Left hindlimb (tissue), 1 donor: ENCODE measurements around the gene ZMPSTE24.

Experiments used
- DNase-seq: peaks from one replicate; pipeline ENCODE4 v3.0.0-alpha.2; 2018

The ZMPSTE24 gene

GRCh38 chr1:40305451-40305850 is 47.4 kb downstream of the ZMPSTE24 start:
- no peak for DNase-seq

GRCh38 chr1:40305871-40306270 is 47.8 kb downstream of the ZMPSTE24 start:
- no peak for DNase-seq

- no peak for DNase-seq
Measured at GRCh38 chr1:40306296-40306695, 48.3 kb downstream of the ZMPSTE24 start.

- no peak for DNase-seq
Measured at GRCh38 chr1:40307186-40307585, 49.1 kb downstream of the ZMPSTE24 start.

- DNase-seq, result no peak
Measured at GRCh38 chr1:40308036-40308727, 50.1 kb downstream of the ZMPSTE24 start.

DNA sequence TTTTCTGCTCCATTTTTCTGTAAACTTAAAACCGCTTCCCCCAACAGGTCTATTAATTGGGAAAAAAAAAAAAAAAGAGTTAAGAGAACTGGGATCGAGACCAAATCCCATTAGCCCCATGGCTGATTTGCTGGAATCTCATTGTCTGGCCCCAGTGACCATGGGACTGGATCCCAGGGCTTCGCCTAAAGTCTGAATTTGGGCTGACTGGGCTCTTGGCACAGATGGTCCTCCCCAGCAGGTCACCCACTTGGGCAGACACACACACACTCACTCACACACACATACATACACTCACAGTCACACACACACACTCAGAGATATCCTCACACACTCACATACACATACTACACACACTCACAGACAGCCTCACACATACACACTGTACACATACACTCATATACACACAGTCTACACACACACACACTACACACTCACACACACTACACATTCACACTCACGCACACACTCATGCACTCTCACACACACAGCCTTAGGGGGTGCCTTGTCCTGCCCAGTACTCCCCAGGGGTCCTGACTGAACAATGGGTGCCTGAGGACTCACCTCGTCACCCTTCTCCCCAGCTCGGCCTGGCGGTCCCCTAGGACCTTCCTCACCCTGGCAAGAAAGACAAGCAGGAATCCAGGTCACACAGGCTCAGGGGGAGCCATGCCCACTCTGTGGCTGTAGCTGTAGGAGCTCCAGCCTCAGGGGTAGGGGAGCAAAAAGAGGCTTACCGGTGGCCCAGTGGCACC is 51.5 kb downstream of the ZMPSTE24 start:
- no peak for DNase-seq

- DNase-seq, result no peak
Measured at GRCh38 chr1:40310129-40310461, 52.1 kb downstream of the ZMPSTE24 start.

DNA sequence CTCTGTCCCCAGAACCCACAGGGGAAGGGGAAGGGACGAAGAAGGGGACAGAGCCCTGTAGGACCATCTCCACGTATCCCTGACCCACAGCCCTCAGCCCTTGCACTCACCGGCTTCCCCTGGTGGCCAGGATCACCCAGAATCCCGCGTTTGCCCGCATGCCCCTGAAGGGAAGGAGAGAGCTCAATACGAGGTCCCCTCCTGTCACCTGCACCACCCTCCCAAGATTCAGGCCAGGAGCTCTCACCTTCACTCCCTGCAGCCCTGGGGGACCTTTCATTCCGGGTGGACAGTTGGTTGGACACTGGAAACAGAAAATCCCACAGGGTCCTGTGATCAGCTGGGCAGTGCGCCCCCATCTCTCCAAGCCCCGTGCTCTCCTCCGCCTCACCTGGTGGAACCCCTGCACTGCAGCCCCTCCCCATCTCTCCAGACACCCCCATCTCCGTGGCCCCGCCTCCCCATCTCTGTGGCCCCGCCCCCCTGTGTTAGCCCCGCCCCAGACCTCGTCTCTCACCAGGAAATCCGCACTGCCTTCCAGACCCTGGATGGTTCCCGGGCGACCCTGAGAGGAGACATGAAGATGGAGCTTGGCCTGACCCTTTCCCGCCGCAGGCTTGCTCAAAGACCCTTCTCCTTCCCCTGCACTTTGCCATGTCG is 53.1 kb downstream of the ZMPSTE24 start:
- DNase-seq, result no peak

- no peak for DNase-seq
Measured at GRCh38 chr1:40311692-40312091, 53.7 kb downstream of the ZMPSTE24 start.

DNA sequence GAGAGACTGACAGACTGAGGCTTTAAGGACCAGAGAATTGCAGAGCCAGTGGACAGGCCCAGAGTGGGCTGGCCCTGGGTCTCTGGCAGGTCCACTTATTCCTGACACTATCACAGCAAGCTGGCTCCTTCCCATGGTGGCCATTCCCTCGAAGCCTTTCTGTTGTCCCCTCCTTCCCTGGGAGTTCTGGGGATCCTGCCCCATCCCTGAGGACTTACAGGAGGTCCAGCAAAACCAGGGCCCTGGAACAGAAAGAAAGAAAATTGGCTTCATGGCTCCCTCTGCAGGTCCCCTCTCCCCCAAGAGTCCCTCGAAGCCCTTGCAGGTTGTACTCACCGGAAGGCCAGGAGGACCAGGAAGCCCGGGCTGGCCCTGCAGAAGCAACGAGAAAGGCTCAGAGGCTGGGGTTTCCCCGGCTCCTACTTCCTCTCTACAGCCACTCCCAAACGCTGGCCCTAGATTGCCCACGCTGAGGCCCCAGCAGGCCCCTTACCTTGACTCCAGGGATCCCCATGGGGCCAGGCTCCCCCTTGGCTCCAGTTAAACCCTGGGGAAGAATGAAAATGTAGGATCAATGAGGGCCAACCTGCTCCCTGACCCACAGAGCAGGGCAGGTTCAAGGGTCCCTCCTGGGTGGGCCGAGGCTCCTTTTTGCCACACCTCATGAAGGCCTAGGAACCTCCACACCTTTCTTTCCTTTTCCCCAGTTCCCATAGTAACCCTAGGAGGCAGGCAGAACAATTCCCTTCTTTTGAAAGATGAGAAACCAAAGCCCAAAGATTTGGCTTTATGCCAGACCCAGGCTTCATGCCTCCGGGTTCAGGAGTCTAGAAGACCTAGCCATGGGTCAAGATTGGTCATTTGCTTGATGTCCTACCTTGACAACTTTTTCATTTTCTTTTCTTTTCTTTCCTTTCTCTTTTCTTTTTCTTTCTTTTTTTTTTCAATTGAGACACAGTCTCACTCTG is 54.5 kb downstream of the ZMPSTE24 start:
- DNase-seq, result no peak

DNA sequence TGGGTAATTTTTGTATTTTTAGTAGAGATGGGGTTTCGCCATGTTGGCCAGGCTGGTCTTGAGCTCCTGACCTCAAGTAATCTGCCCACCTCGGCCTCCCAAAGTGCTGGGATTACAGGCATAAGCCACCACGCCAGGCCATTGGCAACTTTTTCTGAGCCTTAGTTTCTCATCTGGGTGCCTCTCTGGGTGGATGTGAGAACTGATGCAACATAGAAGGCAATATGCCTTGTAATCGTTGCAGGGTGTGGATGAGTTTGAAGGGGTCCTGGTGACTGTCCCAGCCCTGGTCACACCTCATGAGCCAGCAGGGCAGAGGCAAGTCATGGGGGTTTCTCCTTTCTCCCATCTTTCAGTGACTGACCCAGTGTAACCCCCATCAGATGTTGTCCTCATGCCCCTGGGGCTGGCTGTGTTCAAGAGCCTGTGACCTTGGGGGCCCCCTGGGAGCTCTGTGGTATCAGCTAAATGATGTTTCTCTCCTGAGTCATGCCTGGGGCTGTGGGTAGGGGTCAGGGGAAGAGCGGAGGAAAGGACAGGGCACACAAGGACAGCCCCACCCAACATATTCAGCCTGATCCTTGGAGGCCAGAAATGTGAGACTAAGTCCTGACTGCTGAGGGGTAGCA is 55.4 kb downstream of the ZMPSTE24 start:
- no peak for DNase-seq

GRCh38 chr1:40313958-40314720 is 56.1 kb downstream of the ZMPSTE24 start:
- no peak for DNase-seq

DNA sequence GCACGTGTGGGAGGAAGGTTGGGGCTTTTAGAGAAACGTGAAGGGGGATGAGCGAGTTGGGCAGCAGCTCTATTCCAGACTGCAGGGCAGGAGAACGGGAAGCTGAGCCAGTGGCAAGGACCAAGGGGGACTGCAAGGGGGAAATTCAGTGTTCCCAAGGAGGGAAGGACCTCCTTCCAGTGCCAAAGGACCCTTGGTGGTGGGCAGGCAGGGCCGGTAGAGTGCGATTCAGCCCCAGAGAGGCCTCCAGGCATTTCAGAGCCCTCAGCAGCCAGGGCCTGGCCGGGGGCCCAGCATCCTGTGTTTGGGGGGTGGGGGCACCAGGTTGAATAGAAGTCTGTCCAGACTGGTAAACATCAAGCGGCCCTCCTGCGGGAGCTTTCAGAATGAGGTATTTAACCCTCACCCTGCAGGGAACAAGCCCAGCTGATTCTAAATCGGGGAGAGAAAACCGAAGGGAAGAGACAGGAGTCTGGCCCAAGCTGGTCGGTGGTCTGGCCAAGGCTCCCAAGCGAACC is 56.7 kb downstream of the ZMPSTE24 start:
- DNase-seq, result peak; percentile 72

- peak; percentile 93 for DNase-seq
Measured at GRCh38 chr1:40315239-40315794, 57.3 kb downstream of the ZMPSTE24 start.

DNA sequence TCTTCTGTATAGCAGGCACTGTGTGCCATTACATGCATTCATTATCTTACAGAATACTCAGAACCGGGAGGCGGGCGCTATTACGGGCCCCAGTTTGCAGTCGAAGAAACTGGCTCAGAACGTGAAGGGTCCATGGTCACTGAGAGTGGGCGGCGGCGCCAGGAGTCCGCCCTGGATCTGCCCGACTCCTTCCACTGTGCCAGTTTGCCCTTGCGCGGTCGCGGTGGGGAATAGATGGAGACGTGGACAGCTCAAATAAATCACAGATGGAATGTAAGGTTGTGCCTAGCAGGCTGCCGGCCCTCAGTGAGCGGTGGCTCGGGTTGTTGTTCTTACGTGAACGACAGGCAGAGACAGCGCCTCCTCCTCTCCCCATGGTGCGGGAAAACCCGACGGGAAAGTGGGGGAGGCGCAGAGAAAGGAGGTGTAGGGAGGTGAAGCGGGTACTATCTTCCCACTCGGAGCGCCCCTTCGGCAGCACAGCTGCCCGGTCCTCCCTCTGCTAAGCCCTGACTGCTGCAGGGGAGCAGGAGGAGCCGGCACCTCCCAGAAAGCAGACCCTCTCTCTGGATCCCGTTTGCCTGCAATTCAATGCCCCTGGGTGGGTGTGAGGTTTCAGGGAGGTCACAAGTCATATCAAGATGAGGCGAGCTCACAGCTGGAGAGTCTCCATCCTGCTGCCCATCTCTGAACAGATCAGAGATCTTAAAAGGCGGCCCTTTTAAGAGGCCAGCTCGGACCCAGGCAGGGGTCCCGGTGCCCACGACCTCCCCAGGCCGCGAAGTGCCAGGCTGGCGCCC is 58.0 kb downstream of the ZMPSTE24 start:
- DNase-seq, result peak; percentile 58

DNA sequence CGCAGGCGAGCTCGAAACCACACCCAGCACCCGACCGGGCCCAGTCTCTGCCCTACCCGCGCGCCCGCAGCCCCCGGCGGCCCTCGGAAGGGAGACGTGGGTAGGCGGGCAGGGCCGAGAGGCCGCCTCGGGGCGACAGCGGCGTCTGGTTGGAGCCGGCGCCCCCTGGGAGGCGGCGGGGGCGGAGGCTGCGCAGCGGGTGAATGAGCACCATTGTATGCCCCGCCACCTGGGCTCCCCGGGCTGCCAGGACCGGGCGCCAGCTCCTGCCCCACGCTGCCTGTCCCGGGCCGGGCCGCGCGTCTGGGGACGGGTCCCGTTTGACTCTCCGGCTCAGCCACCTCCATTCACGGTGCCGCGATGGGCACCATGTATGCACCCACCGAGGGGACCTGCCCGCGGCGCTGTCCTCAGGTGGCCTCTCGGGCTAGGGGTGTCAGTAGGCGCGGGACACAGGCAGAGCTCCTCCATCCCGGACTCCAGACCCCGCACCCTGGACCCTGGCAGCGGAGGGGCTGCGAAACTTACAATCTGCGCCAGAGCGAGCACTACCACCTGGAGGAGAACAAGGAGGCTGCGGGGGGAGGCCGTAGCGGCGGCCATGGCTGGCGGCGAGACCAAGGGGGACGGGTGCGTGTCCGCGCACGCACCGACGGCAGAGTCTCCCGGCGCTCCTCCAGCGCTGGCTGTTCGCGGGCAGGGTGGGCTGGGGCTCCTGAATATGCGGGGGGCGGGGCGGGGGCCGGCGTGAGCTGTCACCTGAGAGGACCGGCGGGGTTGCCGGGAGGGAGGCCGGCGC is 58.8 kb downstream of the ZMPSTE24 start, which contains the start of gene COL9A2:
COL9A2 (minus strand) TSS at position 692 of the 799 bp plus-strand sequence; CDS start at position 603, 89 bp downstream.
- peak; percentile 71 for DNase-seq

DNA sequence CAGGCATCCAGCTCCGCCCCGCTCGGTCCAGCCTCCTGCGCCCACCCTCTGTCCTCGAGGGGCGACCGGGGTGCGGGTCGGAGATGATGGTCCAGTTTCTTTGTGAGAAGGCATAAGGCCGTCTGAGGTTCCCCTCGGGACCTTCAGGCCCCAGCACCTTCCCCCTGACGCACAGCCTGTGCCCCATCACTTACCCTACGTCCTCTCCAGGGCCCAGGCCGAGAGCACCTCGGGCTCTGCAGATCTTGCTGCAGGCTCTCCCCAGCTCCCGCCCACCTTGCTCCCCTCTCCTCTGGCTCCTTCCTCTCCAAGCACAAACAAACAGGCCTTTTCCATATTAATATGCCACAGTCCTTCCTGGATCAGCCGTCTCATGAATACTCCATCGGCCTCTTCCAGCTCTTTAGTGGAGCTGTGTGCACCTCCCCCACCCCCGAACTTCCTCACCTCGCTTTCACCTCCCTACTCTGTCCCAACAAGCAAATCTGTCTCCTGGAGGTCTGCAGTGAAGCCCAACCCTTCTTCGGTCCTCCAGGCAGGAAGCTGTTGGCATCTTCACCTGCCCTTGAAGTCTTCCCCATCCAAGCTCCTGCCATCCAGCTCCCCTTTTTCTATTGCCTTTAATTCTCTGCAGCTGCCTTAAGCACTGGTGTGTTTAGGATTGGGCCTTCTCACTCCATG is 59.5 kb downstream of the ZMPSTE24 start:
- DNase-seq, result no peak

DNA sequence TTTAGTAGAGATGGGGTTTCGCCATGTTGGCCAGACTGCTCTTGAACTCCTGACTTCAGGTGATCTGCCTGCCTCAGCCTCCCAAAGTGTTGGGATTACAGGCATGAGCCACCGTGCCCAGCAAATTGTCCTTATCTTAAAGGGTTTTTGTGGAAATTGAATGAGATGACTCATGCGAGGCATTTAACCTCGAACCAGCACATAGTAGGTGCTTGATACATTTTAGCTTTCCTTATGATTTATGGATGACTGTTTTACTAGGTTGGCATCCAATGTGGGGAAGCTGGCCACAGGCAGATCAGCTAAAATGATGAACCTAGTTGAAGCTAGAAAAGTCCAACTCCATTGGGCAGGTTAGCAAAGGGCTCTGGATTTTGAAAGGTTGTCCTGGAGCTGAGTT is 60.4 kb downstream of the ZMPSTE24 start:
- DNase-seq, result no peak
